IPS-15b (cell line): ENCODE measurements around the gene FBXW5.

Experiments used
- H3K27me3 ChIP-seq: one replicate; pipeline ENCODE4 v1.6.1; 2013; ENCODE audit warnings: low read length; ENCODE audit not compliant: control insufficient read depth, insufficient read depth
- H3K36me3 ChIP-seq: one replicate; pipeline ENCODE4 v1.6.1; 2013; ENCODE audit warnings: low read length; ENCODE audit not compliant: control insufficient read depth, insufficient read depth
- H3K4me1 ChIP-seq: one replicate; pipeline ENCODE4 v1.6.1; 2013; ENCODE audit warnings: mild to moderate bottlenecking, low read length; ENCODE audit not compliant: control insufficient read depth, insufficient read depth
- H3K4me3 ChIP-seq: one replicate; pipeline ENCODE4 v1.5.1; 2013; ENCODE audit warnings: low read depth, low read length
- H3K9ac ChIP-seq: one replicate; pipeline ENCODE4 v1.6.1; 2013; ENCODE audit warnings: low read depth, mild to moderate bottlenecking, low read length
- H3K9me3 ChIP-seq: one replicate; pipeline ENCODE4 v1.6.1; 2013; ENCODE audit warnings: mild to moderate bottlenecking, low read length; ENCODE audit not compliant: control insufficient read depth, insufficient read depth

FBXW5 gene

GRCh38 chr9:136944519-136945332 lies at the start of gene FBXW5, which contains the start of gene C8G:
Gene FBXW5 (minus strand): TSS chr9:136944738. CDS start chr9:136944083, 655 bp downstream.
Gene C8G (plus strand): TSS chr9:136945243. CDS start chr9:136945321, 78 bp downstream.
- no peaks in the 10 kb centered on the region for H3K27me3 ChIP-seq
- H3K9me3 ChIP-seq, result no peaks in the 10 kb centered on the region
- H3K36me3 ChIP-seq, result peaks cover 35% of the 10 kb centered on the region

GRCh38 chr9:136992819-136993369 lies 48.4 kb upstream of the FBXW5 start:
- peak overlapping the region; percentile 47 for H3K9ac ChIP-seq
- peak overlapping the region; percentile 73 for H3K4me3 ChIP-seq
- no peaks in the 10 kb centered on the region for H3K36me3 ChIP-seq
- peaks cover 17% of the 10 kb centered on the region for H3K27me3 ChIP-seq
- peaks cover 4% of the 10 kb centered on the region for H3K9me3 ChIP-seq
- peaks cover 5% of the 10 kb centered on the region for H3K4me1 ChIP-seq

More at GRCh38 chr9:136944519-136945332, at the start of gene FBXW5, which contains the start of gene C8G:
- Histone ChIP-seq H3K4me3 (peak within 1 kb of the TSS; percentile 70), H3K4me1 (no peaks in the 10 kb centered on the region), H3K9ac (peak within 1 kb of the TSS; percentile 81)

- Histone ChIP-seq H3K36me3 (no peaks in the 10 kb centered on the region), H3K27me3 (peaks cover 17% of the 10 kb centered on the region), H3K4me3 (peak within 1 kb of the TSS; percentile 73), H3K9ac (peak within 1 kb of the TSS; percentile 47), H3K9me3 (peaks cover 4% of the 10 kb centered on the region), H3K4me1 (peaks cover 4% of the 10 kb centered on the region)
Measured at GRCh38 chr9:136991993-136992818, 47.7 kb upstream of the FBXW5 start, which contains the start of gene PAXX. Gene PAXX (plus strand): TSS chr9:136992422. CDS start chr9:136992444, 22 bp downstream.

GRCh38 chr9:136990242-136990911 lies 45.8 kb upstream of the FBXW5 start:
- H3K27me3 ChIP-seq, result peaks cover 19% of the 10 kb centered on the region
- no peak overlapping the region for H3K4me3 ChIP-seq
- H3K9ac ChIP-seq, result no peak overlapping the region
- H3K36me3 ChIP-seq, result no peaks in the 10 kb centered on the region
- no peaks in the 10 kb centered on the region for H3K4me1 ChIP-seq
- H3K9me3 ChIP-seq, result peaks cover 4% of the 10 kb centered on the region

GRCh38 chr9:136988872-136989271 lies 44.3 kb upstream of the FBXW5 start:
- H3K27me3 ChIP-seq, result peaks cover 26% of the 10 kb centered on the region
- H3K4me3 ChIP-seq, result no peak overlapping the region
- no peaks in the 10 kb centered on the region for H3K36me3 ChIP-seq
- peaks cover 4% of the 10 kb centered on the region for H3K9me3 ChIP-seq
- H3K9ac ChIP-seq, result no peak overlapping the region
- no peaks in the 10 kb centered on the region for H3K4me1 ChIP-seq

GRCh38 chr9:136985853-136986252 lies 41.3 kb upstream of the FBXW5 start:
- no peak overlapping the region for H3K4me3 ChIP-seq
- no peaks in the 10 kb centered on the region for H3K36me3 ChIP-seq
- H3K9me3 ChIP-seq, result peaks cover 4% of the 10 kb centered on the region
- H3K9ac ChIP-seq, result no peak overlapping the region
- peaks cover 19% of the 10 kb centered on the region for H3K27me3 ChIP-seq
- H3K4me1 ChIP-seq, result no peaks in the 10 kb centered on the region

- Histone ChIP-seq H3K4me3 (peak overlapping the region; percentile 37), H3K4me1 (no peaks in the 10 kb centered on the region), H3K36me3 (no peaks in the 10 kb centered on the region), H3K9ac (no peak overlapping the region), H3K27me3 (peaks cover 15% of the 10 kb centered on the region), H3K9me3 (no peaks in the 10 kb centered on the region)
Measured at GRCh38 chr9:136985027-136985602, 40.6 kb upstream of the FBXW5 start.

GRCh38 chr9:136984464-136985026 lies 40.0 kb upstream of the FBXW5 start:
- H3K27me3 ChIP-seq, result peaks cover 15% of the 10 kb centered on the region
- H3K4me3 ChIP-seq, result peak overlapping the region; percentile 37

GRCh38 chr9:136983656-136984314 lies 39.2 kb upstream of the FBXW5 start:
- no peak overlapping the region for H3K4me3 ChIP-seq

More at GRCh38 chr9:136984464-136985026, 40.0 kb upstream of the FBXW5 start:
- H3K9ac ChIP-seq, result no peak overlapping the region
- H3K9me3 ChIP-seq, result no peaks in the 10 kb centered on the region
- H3K4me1 ChIP-seq, result no peaks in the 10 kb centered on the region
- H3K36me3 ChIP-seq, result no peaks in the 10 kb centered on the region

GRCh38 chr9:136983167-136983566 lies 38.6 kb upstream of the FBXW5 start:
- Histone ChIP-seq H3K27me3 (peaks cover 15% of the 10 kb centered on the region), H3K9me3 (no peaks in the 10 kb centered on the region), H3K36me3 (no peaks in the 10 kb centered on the region), H3K4me3 (no peak overlapping the region), H3K4me1 (no peaks in the 10 kb centered on the region), H3K9ac (no peak overlapping the region)

More at GRCh38 chr9:136983656-136984314, 39.2 kb upstream of the FBXW5 start:
- peaks cover 15% of the 10 kb centered on the region for H3K27me3 ChIP-seq
- H3K9ac ChIP-seq, result no peak overlapping the region
- no peaks in the 10 kb centered on the region for H3K36me3 ChIP-seq
- H3K9me3 ChIP-seq, result no peaks in the 10 kb centered on the region
- no peaks in the 10 kb centered on the region for H3K4me1 ChIP-seq
